CD1c-positive myeloid dendritic cell (primary cell): Measurements from ENCODE around the gene EPN2.

Experiments used
- DNase-seq: peaks from one replicate; pipeline ENCODE4 v3.0.0-alpha.2; 2016; ENCODE audit errors: extremely low spot score

EPN2 gene

DNA sequence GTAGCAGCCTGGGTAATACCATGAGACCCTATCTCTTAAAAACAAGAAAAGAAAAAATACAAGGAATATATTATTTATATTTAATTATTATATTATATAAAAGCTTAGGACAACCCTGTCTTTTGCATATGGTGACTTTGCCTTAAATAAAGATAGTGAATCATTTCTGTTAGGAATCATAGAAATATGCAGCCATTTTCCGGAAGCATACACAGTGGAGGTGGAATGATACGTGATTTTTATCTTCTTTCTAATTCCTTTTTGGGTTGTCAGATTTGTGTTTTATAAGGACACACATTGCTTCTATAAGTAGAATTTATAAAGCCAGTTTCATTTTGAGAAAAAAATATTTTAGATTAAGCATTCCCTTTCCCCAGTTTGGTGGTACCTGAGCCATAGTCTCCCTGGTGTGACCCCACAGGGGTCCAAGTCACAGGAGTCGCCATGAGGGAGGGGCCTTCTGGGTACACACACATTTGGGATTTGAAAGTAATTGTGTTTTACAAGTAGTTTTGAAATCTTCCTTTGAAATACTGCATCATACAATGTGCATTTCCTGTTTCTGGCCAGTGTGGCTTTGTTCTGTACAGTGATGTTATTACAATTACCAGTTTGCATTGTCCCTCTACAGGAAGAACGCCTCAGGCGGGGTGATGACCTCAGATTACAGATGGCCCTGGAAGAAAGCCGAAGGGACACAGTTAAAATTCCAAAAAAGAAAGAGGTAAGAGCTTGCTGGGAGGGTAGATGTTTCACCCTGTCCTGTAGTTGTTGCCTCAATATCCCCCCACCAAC, 74.5 kb downstream of the EPN2 start:
- DNase-seq = peak; percentile 71

GRCh38 chr17:19312406-19312805, 75.2 kb downstream of the EPN2 start:
- DNase-seq = no peak

DNA sequence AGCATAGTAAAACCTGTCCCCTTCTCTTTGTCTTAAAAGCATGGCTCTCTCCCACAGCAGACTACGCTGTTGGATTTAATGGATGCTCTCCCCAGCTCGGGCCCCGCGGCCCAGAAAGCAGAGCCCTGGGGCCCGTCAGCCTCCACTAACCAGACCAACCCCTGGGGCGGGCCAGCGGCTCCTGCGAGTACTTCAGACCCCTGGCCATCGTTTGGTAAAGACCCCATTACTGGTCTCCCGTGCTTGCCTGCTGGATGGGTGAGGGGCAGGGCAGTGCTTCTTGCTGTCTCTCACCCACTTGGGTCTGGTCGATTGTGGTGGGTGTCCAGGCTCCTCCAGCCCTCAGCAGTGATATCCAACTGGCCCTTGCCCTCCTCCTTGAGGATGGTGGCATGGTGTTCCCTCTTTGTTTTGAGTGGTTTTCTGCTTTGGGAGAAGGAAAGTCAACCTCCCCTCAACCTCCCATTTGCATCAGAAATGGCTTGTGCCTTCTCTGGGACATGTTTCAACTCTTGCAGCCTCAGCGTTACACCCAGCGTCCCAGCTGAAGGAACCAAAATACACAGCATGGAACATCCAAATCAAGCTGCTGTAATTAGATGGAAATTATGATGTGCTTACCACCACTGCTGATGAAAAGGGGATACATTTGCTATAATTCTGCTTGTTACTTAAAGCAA, 76.0 kb downstream of the EPN2 start:
- DNase-seq = no peak

DNA sequence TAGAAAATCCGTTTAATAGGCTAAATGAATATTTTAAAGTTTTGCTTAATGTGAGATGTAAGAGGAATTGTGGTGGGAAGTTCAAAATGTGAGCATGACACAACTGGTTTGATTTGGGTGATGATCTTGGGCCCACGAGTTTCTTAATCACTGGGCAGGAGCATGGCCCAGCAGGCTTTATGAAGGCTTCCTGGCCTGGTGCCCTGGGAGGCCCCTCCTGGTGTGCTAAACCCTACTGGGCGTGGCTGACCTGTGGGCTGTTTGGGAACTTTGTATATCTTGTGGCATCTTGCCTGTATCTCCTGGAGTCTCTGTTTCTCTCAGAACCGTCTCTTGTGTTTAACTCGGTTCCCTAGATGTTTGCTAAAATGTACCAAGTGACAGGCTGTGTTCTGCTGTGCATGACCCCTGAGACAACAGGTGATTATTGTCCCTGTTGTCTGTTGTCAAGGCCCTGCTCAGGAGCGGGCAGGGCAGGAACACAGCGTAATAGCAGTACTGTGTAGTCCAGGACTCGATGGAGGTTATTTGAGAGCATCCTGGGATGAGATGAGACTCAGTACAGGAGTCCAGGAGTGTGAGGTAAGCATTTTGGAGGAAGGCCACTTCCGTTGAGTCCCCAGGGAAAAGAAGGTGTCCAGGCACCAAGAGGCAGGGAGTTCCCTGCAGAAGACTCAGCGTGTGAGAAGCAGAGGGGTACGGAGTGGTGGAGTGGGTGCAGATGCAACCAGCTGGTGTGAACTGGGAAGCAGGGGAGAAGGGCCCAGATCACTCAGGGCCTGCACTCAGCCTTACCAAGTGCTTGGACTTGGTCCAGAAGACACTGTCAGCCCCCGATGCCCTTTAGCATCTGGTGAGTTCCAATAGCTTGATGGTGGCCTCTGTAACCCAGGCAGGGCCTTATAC, 76.8 kb downstream of the EPN2 start:
- DNase-seq = no peak

DNA sequence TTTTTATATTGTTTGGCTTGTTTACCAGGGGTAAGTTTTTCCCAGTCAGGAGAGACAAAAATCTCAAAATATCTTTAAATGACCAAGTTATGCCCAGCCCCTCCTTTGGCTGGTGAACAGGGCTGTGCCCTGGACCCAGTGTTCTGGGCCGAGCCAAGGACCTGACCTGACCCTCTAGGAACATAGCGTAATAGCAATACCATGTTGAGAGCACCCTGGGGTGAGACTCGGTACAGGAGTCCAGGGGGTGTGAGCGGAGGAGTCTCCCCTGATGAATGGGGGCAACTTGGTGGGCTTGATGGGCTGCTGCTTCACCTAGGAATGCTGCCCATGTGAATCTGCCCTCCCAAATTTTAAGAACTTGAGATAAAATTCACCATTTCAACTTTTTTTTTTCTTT, 77.9 kb downstream of the EPN2 start:
- no peak for DNase-seq

DNA sequence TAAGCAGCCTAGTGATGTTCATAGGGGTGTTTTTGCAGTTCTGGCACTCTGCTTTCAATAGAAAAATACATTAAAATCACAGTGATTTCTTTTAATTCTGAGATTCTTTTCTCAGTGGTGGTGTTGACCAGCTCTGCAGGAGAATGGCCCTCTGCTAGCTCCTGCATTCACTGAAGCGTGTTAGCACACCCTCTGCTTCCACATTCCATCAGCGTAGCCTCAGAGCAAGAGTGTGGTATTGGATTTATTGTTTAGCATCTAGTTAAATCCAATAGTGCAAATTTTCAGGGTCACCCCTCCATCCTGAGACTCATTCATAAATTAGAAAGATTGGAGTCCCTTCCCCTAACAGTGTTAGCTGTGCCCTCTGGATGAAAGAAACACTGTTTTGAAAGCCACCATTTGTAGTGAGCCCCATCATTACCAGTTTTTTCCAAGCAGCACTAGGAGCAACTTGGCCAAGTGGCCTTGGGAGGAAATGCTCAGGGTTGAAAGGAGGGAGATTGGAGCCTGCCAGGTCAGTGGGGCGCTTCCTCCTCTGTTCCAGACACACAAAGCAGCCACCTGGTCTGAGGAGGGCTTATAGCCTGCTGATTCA, 79.7 kb downstream of the EPN2 start:
- DNase-seq = no peak

DNA sequence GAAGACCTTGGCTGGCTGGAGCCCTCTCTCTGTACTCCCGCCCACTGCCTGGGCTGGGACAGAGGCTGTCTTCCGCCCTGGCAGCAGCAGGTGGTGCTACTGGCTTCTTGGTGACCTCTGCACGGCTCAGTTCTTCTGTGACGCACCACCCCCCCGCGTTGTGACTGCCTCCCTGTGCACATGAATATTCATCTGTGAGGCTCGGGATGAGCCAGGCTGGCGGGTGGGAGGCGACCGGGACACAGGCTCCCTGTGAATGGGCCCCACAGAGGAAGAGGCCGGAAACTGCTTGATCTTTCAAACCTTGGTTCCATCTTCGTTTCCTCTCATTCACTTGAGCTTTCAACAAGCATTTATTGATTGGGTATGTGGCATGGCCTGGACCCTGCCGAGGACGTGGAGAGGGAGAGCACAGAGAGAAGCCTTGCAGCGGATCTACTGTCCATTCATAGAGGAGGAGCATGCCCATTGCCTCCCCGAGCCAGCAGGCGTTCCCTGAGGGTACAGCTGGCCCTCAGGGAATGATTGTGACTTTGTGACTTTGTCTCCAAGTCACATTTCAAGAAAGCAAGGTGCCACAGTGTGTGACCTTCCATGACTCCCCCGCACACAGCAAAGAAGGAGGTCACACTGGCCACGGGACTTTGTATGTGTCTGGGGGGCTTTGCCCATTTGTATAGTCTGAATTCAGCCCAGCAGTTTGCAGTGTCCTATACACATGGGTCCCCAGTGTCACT, 80.4 kb downstream of the EPN2 start:
- peak; percentile 35 for DNase-seq

GRCh38 chr17:19318611-19319010, 81.4 kb downstream of the EPN2 start:
- DNase-seq = no peak

GRCh38 chr17:19319771-19320505, 82.8 kb downstream of the EPN2 start:
- DNase-seq = no peak

DNA sequence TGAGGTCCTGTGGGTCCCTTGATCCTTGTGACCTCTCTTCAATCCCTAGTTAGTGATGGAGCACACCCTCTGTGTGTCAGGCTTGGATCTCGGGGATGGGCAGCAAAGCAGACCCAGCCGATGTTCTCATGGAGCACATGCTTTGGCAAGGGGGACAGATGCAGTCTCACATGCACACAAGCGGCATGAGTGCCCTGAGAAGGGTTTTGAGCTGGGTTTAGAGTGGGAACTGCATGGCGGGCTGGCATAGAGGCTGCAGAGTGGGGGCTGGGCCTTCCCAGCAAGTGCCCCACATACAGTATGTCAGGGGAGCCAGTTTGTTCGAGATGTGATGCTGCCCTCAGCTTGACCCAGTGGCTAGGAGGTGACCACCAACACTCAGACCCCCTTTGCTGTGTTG, 83.7 kb downstream of the EPN2 start:
- DNase-seq = no peak

DNA sequence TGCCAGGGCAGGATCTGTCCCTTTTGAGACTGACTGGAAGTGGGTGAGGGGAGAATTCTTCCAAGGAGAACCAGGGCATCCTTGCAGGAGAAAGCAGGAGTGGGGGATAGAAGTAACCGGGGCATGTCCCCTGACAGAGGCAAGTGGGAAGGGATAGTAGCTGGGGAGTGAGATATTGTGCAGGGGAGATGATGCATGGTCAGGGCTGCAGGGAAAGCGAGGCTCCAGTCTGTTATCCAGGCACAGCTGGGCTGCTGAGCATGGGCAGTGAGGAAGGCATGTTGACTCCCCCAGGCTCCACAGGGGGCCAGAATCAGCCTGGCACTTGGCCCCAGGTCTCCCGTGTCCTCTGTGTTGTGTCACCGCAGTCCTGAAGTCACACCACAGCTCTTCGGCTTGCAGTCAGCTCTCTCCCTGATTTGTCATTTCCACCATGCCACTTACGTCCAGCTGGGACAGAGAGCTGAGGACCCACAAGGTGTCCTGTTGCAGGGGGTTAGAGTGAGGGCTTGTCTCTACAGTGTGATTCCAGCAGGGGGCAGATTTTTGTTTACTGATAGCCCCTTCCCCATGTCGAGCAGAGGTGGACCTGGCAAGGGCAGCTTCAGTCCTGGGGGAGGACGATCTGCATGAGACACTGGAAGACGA, 84.4 kb downstream of the EPN2 start:
- no peak for DNase-seq

DNA sequence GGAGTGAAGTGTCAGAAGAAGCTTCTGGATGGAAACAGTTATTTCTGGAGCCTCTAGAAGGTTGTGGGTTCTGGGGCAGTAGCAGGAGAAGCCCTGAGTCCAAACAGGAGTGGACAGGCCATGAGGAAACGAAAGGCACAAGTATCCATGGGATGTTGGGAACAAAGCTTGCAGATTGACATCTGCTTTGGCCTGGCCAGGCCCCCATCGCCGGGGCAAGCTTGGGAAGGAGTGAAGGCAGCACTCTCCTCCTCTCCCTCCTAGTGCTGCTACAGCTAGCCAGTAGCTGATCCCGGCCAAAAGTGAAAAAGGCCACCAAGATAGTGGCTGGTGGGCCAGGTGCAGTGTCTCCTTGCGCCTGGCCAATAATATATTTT, 85.0 kb downstream of the EPN2 start:
- DNase-seq = no peak

- DNase-seq = no peak
These were observed 85.7 kb downstream of the EPN2 start for GRCh38 chr17:19322861-19323260.

DNA sequence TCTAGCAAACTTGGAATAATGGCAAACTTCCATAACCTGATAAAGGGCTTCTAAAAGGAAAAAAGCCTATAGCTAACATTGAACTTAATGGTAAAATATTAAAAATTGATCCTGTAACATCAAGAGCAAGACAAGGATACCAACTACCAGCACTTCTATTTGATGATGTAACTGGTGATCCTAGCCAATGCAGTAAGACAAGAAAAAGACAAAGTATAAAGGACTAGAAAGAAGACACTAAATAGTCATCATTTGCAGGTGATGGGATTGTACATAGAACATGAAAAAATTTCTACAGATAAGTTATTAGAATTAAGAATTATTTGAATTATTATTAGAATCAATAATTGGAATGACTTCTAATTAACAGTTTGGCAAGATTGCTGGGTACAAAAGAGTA, 88.4 kb downstream of the EPN2 start:
- no peak for DNase-seq

DNA sequence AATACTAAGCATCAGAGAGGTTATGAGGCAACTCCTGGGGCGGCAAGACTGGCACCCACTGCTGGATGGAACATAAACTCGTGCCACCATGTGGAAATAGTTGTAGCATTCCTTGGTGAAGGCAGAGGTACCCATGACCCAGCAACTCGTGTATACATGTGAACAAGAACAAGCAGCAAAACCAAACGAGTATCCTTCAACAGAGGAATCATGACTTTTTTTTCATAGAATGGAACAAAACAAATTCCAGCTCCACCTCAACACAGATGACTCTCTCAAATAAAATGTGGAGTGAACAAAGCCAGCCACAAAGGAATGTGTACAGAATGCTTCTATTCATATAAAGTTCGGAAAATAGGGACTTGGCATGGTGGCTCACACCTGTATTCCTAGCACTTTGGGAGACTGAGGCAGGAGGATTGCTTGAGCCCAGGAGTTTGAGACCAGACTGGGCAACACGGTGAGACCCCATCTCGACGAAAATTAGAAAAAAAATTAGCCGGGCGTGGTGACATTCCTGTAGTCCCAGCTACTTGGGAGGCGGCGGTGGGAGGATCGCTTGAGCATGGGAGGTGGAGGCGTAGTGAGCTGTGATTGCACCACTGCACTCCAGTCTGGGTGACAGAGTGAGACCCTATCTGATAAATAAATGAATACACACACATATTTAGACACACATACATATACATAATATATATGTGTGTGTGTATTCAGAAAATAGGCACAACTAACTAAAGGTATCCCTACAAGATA, 90.0 kb downstream of the EPN2 start:
- no peak for DNase-seq

DNA sequence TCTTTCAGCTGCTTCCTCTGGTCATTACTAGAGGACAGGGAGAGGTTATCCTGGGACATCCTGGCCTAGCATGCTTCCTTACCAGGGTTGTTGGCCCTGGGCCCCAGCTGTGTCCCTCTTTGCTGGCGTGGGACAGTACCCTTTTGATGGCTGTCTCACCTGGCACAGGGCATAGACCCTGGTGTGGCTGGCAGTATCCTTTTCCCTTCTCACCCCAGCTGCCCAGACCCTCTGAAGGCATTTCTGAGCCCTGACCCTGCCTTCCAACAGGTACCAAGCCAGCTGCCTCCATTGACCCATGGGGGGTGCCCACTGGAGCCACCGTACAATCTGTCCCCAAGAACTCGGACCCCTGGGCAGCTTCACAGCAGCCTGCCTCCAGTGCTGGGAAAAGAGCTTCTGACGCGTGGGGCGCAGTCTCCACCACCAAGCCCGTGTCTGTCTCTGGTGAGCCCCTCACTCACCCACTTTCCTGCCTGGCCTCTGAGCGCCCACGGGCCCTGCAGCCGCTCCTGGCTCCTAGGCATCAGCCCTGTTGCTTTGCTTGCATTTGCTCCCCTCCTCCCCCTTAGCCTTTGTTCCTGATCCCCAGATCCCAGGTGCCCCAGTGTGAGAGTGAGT, 91.4 kb downstream of the EPN2 start:
- no peak for DNase-seq

- DNase-seq = no peak
These were observed 92.0 kb downstream of the EPN2 start for GRCh38 chr17:19329136-19329535.

- no peak for DNase-seq
These were observed 92.7 kb downstream of the EPN2 start for GRCh38 chr17:19329839-19330238.

GRCh38 chr17:19330271-19330670, 93.1 kb downstream of the EPN2 start:
- DNase-seq = no peak
